Posterior vena cava (tissue), 2 donors: ENCODE results near the gene EXTL1. TPM values are rescaled to one million over a fixed set of nuclear protein-coding genes. Genes with fewer than 3 reads are reported as not detected.

ENCODE experiments used
- DNase-seq: peaks from one replicate; pipeline ENCODE4 v3.0.0-alpha.2; 2020; ENCODE audit warnings: low spot score
- intact Hi-C, 2 donors: fragments of 100-400 bp; cut with DNase I; formaldehyde crosslinking; loops; one replicate each; pipeline versions ENCODE4 v1.14.1 to v1.14.2; 2022 to 2023
- total RNA-seq, 2 donors: library from RNA; stranded (reverse); fragmentation: NEBNext Ultra II Directional; extraction: Animal tissue kit (Norgen Biotek cat#: 25700); gene quantifications; one replicate each; pipeline ENCODE4 v1.2.1, GENCODE V29; 2021
- donor health status: DM: yes; HTN: yes; CAD: no.
- donor health status: DM: yes; HTN: yes; CAD: no.

The EXTL1 gene
- total RNA-seq, 2 donors from 2014 or later = 1.7 TPM; not detected in 1

DNA sequence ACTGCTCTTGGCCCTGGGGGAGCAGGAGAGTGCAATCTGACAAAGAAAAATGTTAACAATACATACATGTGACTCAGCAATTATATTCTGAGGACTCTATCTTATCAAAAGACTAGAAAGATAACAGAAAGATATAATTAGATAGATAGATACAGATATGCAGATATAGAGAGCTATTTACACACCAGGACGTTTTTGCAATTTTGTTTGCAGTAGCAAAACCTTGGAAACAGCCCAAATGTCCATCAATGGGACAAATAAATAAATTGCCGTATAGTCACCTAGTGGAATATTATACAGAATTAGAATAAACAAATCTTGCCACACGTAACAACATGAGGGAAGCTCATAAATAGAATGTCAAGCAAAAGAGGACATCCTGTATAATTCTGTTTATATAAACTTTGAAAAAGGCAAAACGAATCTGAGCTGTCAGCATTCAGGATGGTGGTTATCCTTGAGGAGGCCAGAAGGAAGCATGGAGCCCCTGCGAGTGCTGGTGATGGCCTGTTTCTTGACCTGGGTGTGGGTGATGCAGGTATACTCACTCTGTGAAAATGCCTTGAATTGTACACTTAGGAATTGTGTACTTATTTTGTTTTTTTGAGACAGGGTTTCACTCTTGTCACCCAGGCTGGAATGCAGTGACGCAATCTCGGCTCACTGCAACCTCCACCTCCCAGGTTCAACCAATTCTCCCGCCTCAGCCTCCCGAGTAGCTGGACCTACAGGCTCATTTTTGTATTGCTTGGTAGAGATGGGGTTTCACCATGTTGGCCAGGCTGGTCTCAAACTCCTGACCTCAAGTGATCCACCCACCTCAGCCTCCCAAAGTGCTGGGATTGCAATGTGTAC, 58.6 kb downstream of the EXTL1 start:
- DNase-seq = no peak
- intact Hi-C loops = loop anchor here in 1 of 2 donors (10.0 kb wide), 1 partner anchor 1325 kb away; no protein-coding TSS in a partner anchor

DNA sequence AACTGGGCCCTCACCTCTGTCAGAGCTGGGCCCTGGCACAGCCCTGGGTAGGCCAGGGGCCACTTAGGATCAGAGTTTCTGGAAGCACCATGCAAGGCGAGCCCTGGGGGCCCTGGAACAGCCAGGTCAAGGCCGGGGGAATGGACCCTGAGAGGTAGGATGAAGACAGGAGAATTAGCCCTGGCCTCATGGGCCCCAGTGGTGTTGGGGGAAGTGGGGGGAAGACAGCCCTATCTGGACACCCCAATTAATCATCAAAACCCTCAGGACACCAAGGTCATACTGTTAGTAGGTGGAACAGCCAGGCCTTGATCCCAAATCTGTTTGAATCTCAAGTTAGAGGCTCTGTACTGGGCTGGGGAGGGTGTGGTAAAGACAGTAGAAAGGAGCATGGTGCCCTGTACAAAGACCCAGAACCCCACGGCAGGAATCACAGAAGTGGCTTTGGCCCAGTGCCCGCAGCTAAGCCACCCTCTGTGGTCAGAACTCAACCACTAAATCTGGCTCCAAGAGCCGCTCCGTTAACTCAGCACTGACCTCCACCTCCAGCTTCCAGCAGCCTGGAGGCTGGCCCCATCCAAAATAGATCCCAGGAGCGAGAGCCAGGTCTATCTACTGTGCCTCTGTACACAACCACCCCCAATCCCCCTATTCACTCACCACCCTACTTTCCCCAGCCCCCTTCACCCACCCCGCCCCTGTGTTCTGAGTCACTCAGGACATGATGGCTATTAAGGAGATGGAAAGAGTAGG, 59.9 kb downstream of the EXTL1 start:
- intact Hi-C loops = no loop called here

DNA sequence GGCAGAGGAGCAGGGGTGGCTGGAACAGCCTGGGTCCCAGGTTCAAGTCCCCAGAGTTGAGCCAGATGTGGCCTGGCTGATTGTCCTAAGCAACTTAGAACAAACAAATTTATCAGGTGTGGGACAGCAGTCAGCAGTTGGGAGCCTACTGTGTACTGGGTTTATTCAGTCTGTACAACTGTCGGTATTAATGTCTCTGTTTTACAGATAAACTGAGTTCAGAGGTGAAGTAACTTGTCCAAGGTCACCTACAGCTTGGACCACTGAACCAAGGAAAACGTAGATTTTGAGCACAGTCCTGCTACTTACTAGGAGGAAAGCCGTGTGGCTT, 60.4 kb downstream of the EXTL1 start:
- intact Hi-C loops = no loop called here

More for the DNA sequence above, 59.9 kb downstream of the EXTL1 start:
- no peak for DNase-seq

DNA sequence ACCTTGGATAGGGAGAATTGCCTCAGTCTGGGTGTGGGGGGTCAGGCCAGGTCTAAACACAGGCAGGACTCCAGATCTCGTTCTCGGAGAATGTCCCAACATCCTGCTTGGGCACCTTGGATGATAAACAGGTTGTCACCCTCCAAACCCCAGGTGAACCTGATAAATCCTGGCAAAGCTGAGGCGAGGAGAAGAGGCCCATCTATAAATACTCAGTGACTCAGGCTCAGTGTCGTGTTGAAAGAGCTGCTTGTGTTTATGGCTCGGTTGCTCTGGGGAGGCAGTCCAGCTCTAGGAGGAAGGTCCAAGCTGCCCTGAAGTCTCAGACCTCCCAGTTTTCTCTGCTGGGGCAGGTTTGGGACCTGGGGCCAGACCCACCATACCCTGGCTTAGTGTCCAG, 61.6 kb downstream of the EXTL1 start:
- DNase-seq = no peak
- intact Hi-C loops = no loop called here

More for the DNA sequence above, 60.4 kb downstream of the EXTL1 start:
- no peak for DNase-seq

DNA sequence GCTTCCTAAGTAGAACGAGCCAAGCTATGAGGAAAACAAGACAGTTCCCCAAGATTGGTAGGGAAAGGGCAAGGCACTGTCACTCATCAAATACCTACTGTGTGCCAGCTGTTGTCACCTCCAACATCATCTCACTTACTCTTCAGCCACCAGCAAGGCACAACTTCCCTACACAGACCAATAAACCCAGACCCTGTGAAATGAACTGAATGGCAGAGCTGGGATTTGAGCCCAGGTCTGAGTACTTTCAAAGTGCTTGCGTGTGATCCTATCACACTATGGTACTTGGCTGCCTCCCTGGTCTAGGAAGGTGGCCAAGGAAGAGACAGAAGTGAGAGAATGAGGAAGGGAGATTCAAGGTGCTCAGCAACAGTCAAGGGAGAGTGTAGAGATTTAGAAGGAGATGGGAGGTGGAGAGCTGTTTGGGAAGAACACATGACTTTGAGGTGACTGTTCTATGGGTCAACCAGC, 62.6 kb downstream of the EXTL1 start:
- no peak for DNase-seq
- intact Hi-C loops = no loop called here

DNA sequence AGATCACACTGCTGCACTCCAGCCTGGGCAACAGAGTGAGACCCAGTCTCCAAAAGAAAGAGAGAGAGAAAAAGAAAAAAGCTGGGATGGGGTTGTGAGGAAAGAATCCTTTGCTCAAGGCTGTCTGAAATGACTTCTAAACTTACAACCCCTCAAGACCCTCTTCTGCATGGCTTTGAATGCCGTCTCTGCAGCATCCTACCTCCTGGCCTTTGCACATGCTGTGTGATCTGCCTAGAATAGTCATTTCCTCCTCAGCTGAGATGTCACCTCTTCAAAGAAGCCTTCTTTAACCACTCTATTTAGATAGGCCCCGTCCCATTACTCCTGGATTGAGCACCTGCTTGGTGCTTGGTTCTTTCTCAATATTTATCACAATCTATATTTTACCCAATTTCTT, 63.3 kb downstream of the EXTL1 start:
- no peak for DNase-seq
- intact Hi-C loops = no loop called here

Other genes with a start within 250 kb of the EXTL1 start
- gene SELENON, start 221.6 kb upstream of the EXTL1 start, total RNA-seq = 10 to 100 TPM; 85.7 to 88.0 TPM
- 10 to 100 TPM; 45.6 to 59.6 TPM for gene MTFR1L, start 201.8 kb upstream of the EXTL1 start, total RNA-seq
- gene AUNIP, start 162.3 kb upstream of the EXTL1 start, total RNA-seq = not detected
- gene PAQR7, start 146.1 kb upstream of the EXTL1 start, total RNA-seq = 1 to 10 TPM; 5.9 to 7.1 TPM
- 10 to 100 TPM; 19.1 to 24.8 TPM for gene STMN1, start 115.4 kb upstream of the EXTL1 start, total RNA-seq
- 1 to 10 TPM; 7.2 to 7.7 TPM for gene PAFAH2, start 23.7 kb upstream of the EXTL1 start, total RNA-seq
- not detected for gene SLC30A2, start 24.3 kb downstream of the EXTL1 start, total RNA-seq
- gene TRIM63, start 45.9 kb downstream of the EXTL1 start, total RNA-seq = 1 to 10 TPM in 1 of 2 donors, under 1 TPM in 1; 0.29 to 1.2 TPM
- 1 to 10 TPM; 8.1 to 8.4 TPM for gene PDIK1L, start 90.0 kb downstream of the EXTL1 start, total RNA-seq
- 1 to 10 TPM; 4.5 to 4.7 TPM for gene FAM110D, start 137.3 kb downstream of the EXTL1 start, total RNA-seq
- not detected for gene C1orf232, start 147.2 kb downstream of the EXTL1 start, total RNA-seq
- 10 to 100 TPM; 14.9 to 17.6 TPM for gene ZNF593, start 148.1 kb downstream of the EXTL1 start, total RNA-seq
- gene ZNF593OS, start 150.1 kb downstream of the EXTL1 start, total RNA-seq = not detected
- gene CNKSR1, start 155.7 kb downstream of the EXTL1 start, total RNA-seq = 1 to 10 TPM in 1 of 2 donors, under 1 TPM in 1; 0.32 to 2.4 TPM
- not detected for gene CATSPER4, start 168.8 kb downstream of the EXTL1 start, total RNA-seq
- 1 to 10 TPM; 2.8 to 3.7 TPM for gene CEP85, start 212.4 kb downstream of the EXTL1 start, total RNA-seq